GM12891 (cell line): Measurements from ENCODE around the gene HLA-F. TPM values are rescaled to one million over a fixed set of nuclear protein-coding genes. Genes with fewer than 3 reads are reported as not detected.

ENCODE experiments used
- DNase-seq: peaks from one replicate; pipeline ENCODE4 v3.0.0; 2011; ENCODE audit warnings: low spot score; ENCODE audit not compliant: insufficient read length
- FAIRE-seq: peaks from 2 replicates; lab custom pipeline; 2011; peaks lifted over from hg19 to GRCh38; lab: Jason Lieb, UNC
- PAX5 ChIP-seq: IDR thresholded peaks from 2 replicates; pipeline ENCODE4 v1.6.1; 2011; ENCODE audit warnings: low read length, moderate library complexity, mild to moderate bottlenecking; ENCODE audit not compliant: insufficient read depth, severe bottlenecking
- POLR2A ChIP-seq: IDR thresholded peaks from 2 replicates; pipeline ENCODE4 v1.6.1; 2011; ENCODE audit warnings: low read depth, low read length, control low read depth
- POLR2AphosphoS5 ChIP-seq: IDR thresholded peaks from 2 replicates; pipeline ENCODE4 v1.6.1; 2011; ENCODE audit warnings: low read depth, low read length, control low read depth
- POU2F2 ChIP-seq: IDR thresholded peaks from 2 replicates; pipeline ENCODE4 v1.6.1; 2011; ENCODE audit warnings: low read depth, mild to moderate bottlenecking, control low read depth, low read length, moderate library complexity
- SPI1 ChIP-seq: IDR thresholded peaks from 2 replicates; pipeline ENCODE4 v1.6.1; 2011; ENCODE audit warnings: low read depth, low read length, control low read depth
- TAF1 ChIP-seq: IDR thresholded peaks from 2 replicates; pipeline ENCODE4 v1.6.1; 2011; ENCODE audit warnings: low read depth, low read length, control low read depth
- polyA plus RNA-seq: library from polyadenylated mRNA; unstranded; fragments of >200 nt; gene quantifications from one replicate; pipeline ENCODE4 v1.2.1, GENCODE V29; 2012; ENCODE audit warnings: low read depth, missing spikeins, inconsistent platforms; ENCODE audit not compliant: missing spikeins

Gene HLA-F
- polyA plus RNA-seq: 332 TPM

GRCh38 chr6:29723262-29723665 lies at the start of gene HLA-F:
TSS of gene HLA-F (plus strand) at chr6:29723434. CDS start at chr6:29723464, 30 bp downstream.
- TF ChIP-seq SPI1 (no peak), POLR2AphosphoS5 (no peak), PAX5 (no peak), TAF1 (peak; percentile 29; the same call in 1 of the 2 replicates), POLR2A (no peak; the same call in 1 of the 2 replicates)
- DNase-seq (peak; percentile 81), FAIRE-seq (peak; percentile 84)

GRCh38 chr6:29674008-29674407 lies 49.2 kb upstream of the HLA-F start:
- TF ChIP-seq TAF1 (no peak), POLR2AphosphoS5 (no peak), POU2F2 (no peak), PAX5 (no peak)
- DNase-seq (no peak), FAIRE-seq (no peak)

GRCh38 chr6:29675561-29675960 lies 47.7 kb upstream of the HLA-F start:
- TF ChIP-seq POLR2AphosphoS5 (no peak), PAX5 (no peak), POU2F2 (no peak), TAF1 (no peak), SPI1 (no peak), POLR2A (no peak)
- DNase-seq: no peak
- no peak for FAIRE-seq

GRCh38 chr6:29676981-29677601 lies 46.1 kb upstream of the HLA-F start:
- TF ChIP-seq TAF1 (no peak), POLR2A (no peak), PAX5 (no peak), POU2F2 (no peak), SPI1 (no peak), POLR2AphosphoS5 (no peak)
- FAIRE-seq (peak; percentile 33), DNase-seq (no peak)

- DNase-seq: no peak
- no peak for FAIRE-seq
Observed at GRCh38 chr6:29678114-29678513, 45.1 kb upstream of the HLA-F start.

GRCh38 chr6:29679962-29680361 lies 43.3 kb upstream of the HLA-F start:
- no peak for TF ChIP-seq TAF1
- no peak for TF ChIP-seq POLR2AphosphoS5
- TF ChIP-seq POU2F2: no peak
- TF ChIP-seq SPI1: no peak
- no peak for TF ChIP-seq PAX5
- TF ChIP-seq POLR2A: no peak
- no peak for DNase-seq
- no peak for FAIRE-seq

More at GRCh38 chr6:29678114-29678513, 45.1 kb upstream of the HLA-F start:
- TF ChIP-seq POLR2A (no peak), PAX5 (no peak), SPI1 (no peak), TAF1 (no peak), POLR2AphosphoS5 (no peak), POU2F2 (no peak)

- DNase-seq: peak; percentile 44
- FAIRE-seq: peak; percentile 80
- TF ChIP-seq POLR2A (0 out of 2 replicates have a peak, but pooled peaks have one; percentile 14), TAF1 (no peak; the same call in 1 of the 2 replicates), POU2F2 (no peak)
Observed at GRCh38 chr6:29680416-29680815, 42.8 kb upstream of the HLA-F start.

- FAIRE-seq (no peak), DNase-seq (peak; percentile 36)
- TF ChIP-seq POU2F2 (no peak), POLR2A (peak; percentile 32; the same call in 1 of the 2 replicates)
Observed at GRCh38 chr6:29680904-29681303, 42.3 kb upstream of the HLA-F start, which contains the start of gene ZFP57. TSS of gene ZFP57 (minus strand) at chr6:29681152. CDS start at chr6:29677003, 4,149 bp downstream.

- TF ChIP-seq TAF1: no peak
- DNase-seq: no peak
- no peak for FAIRE-seq
Observed at GRCh38 chr6:29681811-29682210, 41.4 kb upstream of the HLA-F start.

GRCh38 chr6:29685718-29686326 lies 37.4 kb upstream of the HLA-F start:
- no peak for DNase-seq
- TF ChIP-seq TAF1: no peak
- TF ChIP-seq PAX5: no peak
- no peak for TF ChIP-seq POLR2A
- TF ChIP-seq POLR2AphosphoS5: no peak
- no peak for FAIRE-seq
